PC-3 (cell line): Measurements from ENCODE around the gene SLC13A1. TPM values are rescaled to one million over a fixed set of nuclear protein-coding genes. Genes with fewer than 3 reads are reported as not detected.

Experiments used
- ATAC-seq: fragments of 200-7000 bp; cut with Tn5 transposase; 2 replicates; pipeline ENCODE4 v1.9.1; 2020; ENCODE audit warnings: mild to moderate bottlenecking, moderate library complexity
- BruUV-seq: library from RNA; stranded (reverse); fragments of 400-500 nt; replicated peaks from 2 replicates; lab custom pipeline; 2021; lab: Mats Ljungman, UMichigan
- CTCF ChIA-PET: fragments of 300-600 bp; sonication (Branson Sonifier 250); formaldehyde crosslinking; loops from one replicate; lab custom pipeline; 2022; ENCODE audit warnings: antibody characterized with exemption; lab: Charles Lee
- POLR2A ChIA-PET: fragments of 300-600 bp; sonication (Branson Sonifier 250); formaldehyde crosslinking; loops from one replicate; lab custom pipeline; 2022; ENCODE audit warnings: antibody characterized with exemption; ENCODE audit not compliant: unreplicated experiment; lab: Charles Lee
- DNase-seq: peaks from one replicate; pipeline ENCODE4 v3.0.0-alpha.2; 2015
- H2AFZ ChIP-seq: fragments of 300-600 bp; sonication (generic); 2 replicates; pipeline ENCODE4 v1.6.0; 2016; ENCODE audit warnings: antibody characterized with exemption, low read length
- H3F3A ChIP-seq: fragments of 300-600 bp; sonication (generic); one replicate; pipeline ENCODE4 v1.6.0; 2017; ENCODE audit warnings: antibody characterized with exemption, low read length, control low read depth, mild to moderate bottlenecking; ENCODE audit not compliant: unreplicated experiment
- H3K27ac ChIP-seq: fragments of 300-600 bp; sonication (generic); 2 replicates; pipeline ENCODE4 v1.5.1; 2016; ENCODE audit warnings: mild to moderate bottlenecking, low read length
- H3K27me3 ChIP-seq: fragments of 300-600 bp; sonication (generic); 2 replicates; pipeline ENCODE4 v1.6.1; 2016; ENCODE audit warnings: low read length, mixed read lengths
- H3K36me3 ChIP-seq: fragments of 300-600 bp; sonication (generic); 2 replicates; pipeline ENCODE4 v1.6.1; 2016; ENCODE audit warnings: low read depth, mixed run types, low read length, mixed read lengths
- H3K4me1 ChIP-seq: fragments of 300-600 bp; sonication (generic); 2 replicates; pipeline ENCODE4 v1.5.1; 2016; ENCODE audit warnings: low read length; ENCODE audit not compliant: insufficient read depth
- H3K4me2 ChIP-seq: fragments of 300-600 bp; sonication (generic); 2 replicates; pipeline ENCODE4 v1.6.0; 2016; ENCODE audit warnings: low read length
- H3K4me3 ChIP-seq: fragments of 300-600 bp; sonication (generic); 2 replicates; pipeline ENCODE4 v1.5.1; 2016; ENCODE audit warnings: mild to moderate bottlenecking, low read length, mixed read lengths
- H3K79me2 ChIP-seq: fragments of 300-600 bp; sonication (generic); 2 replicates; pipeline ENCODE4 v1.6.1; 2017; ENCODE audit warnings: low read length, mixed read lengths
- H3K9ac ChIP-seq: fragments of 300-600 bp; sonication (generic); 2 replicates; pipeline ENCODE4 v1.6.0; 2016; ENCODE audit warnings: mild to moderate bottlenecking, low read length
- H3K9me2 ChIP-seq: fragments of 300-600 bp; sonication (generic); replicated peaks from 2 replicates; pipeline ENCODE4 v1.6.1; 2016; ENCODE audit warnings: mixed run types, low read length, mixed read lengths
- H3K9me3 ChIP-seq: fragments of 300-600 bp; sonication (generic); 2 replicates; pipeline ENCODE4 v1.6.1; 2016; ENCODE audit warnings: low read length, mixed read lengths
- H4K20me1 ChIP-seq: fragments of 300-600 bp; sonication (generic); 2 replicates; pipeline ENCODE4 v1.6.1; 2016; ENCODE audit warnings: low read length, mixed read lengths
- CTCF ChIP-seq: fragments of 300-600 bp; sonication (generic); conservative IDR thresholded peaks from 2 replicates; pipeline ENCODE4 v1.5.1; 2017; ENCODE audit warnings: antibody characterized with exemption, low read depth, mild to moderate bottlenecking, low read length
- EZH2 ChIP-seq: fragments of 300-600 bp; sonication (generic); IDR thresholded peaks from one replicate; pipeline ENCODE4 v1.6.1; 2017; ENCODE audit warnings: antibody characterized with exemption, mild to moderate bottlenecking, low read length; ENCODE audit not compliant: unreplicated experiment
- EZH2phosphoT487 ChIP-seq: fragments of 300-600 bp; sonication (generic); IDR thresholded peaks from 2 replicates; pipeline ENCODE4 v1.6.1; 2018; ENCODE audit warnings: mild to moderate bottlenecking, antibody characterized with exemption, low read length, borderline replicate concordance
- intact Hi-C: fragments of 100-400 bp; cut with micrococcal nuclease; formaldehyde crosslinking; loops from 2 replicates; pipeline ENCODE4 v1.9.0; 2023
- total RNA-seq: library from RNA; depleted of rRNA; stranded (reverse); fragments of >200 nt; gene quantifications from 2 replicates; pipeline ENCODE4 v1.2.3, GENCODE V29; 2014

Gene SLC13A1
- total RNA-seq, 1 experiment from 2014 or later = not detected

DNA sequence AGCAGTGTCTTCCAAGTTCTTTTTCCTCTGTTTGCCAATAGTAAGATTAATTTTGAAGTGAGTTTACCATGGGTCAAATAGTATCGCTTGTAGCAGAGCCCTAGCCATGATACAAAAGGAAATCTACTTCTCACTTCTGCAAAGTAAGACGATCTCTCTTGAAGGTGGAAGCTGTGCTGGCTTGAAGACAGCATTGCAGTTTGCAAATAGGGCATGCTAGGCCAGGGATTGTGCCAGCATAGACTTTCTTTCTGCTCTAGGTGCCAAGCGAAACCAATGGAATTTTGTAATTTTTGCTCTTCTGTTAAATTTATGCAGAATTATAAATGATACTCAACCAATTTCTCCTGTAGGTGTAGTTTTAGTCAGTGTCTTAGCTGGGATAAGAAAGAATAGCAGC lies 74.5 kb downstream of the SLC13A1 start:
- CTCF ChIA-PET = no interaction called here
- H2AFZ ChIP-seq = no peak overlapping the region

GRCh38 chr7:123122916-123123315 lies 76.9 kb downstream of the SLC13A1 start:
- CTCF ChIA-PET = no interaction called here
- Histone ChIP-seq H3F3A (no peaks in the 10 kb centered on the region), H3K9me2 (no peaks in the 10 kb centered on the region), H2AFZ (no peak overlapping the region), H3K27ac (no peak overlapping the region), H3K4me1 (no peaks in the 10 kb centered on the region), H3K9me3 (no peaks in the 10 kb centered on the region), H3K9ac (no peak overlapping the region), H3K4me2 (no peak overlapping the region), H3K4me3 (no peak overlapping the region), H3K36me3 (no peaks in the 10 kb centered on the region), H3K79me2 (no peaks in the 10 kb centered on the region), H4K20me1 (no peaks in the 10 kb centered on the region), H3K27me3 (no peaks in the 10 kb centered on the region)
- TF ChIP-seq CTCF = no peak
- TF ChIP-seq EZH2phosphoT487 = no peak
- no peak for TF ChIP-seq EZH2
- ATAC-seq = no peak
- no TSS peak for BruUV-seq
- no peak for DNase-seq
- intact Hi-C loops = no loop called here
- POLR2A ChIA-PET = no interaction called here

More for the DNA sequence above, 74.5 kb downstream of the SLC13A1 start:
- Histone ChIP-seq H3K9me3 (no peaks in the 10 kb centered on the region), H3K9me2 (no peaks in the 10 kb centered on the region), H3K27me3 (no peaks in the 10 kb centered on the region), H3K79me2 (no peaks in the 10 kb centered on the region), H3K36me3 (no peaks in the 10 kb centered on the region), H3K9ac (no peak overlapping the region), H3K27ac (no peak overlapping the region), H3F3A (no peaks in the 10 kb centered on the region), H3K4me1 (no peaks in the 10 kb centered on the region), H3K4me3 (no peak overlapping the region), H4K20me1 (no peaks in the 10 kb centered on the region), H3K4me2 (no peak overlapping the region)
- no TSS peak for BruUV-seq
- POLR2A ChIA-PET = no interaction called here
- no peak for ATAC-seq
- no peak for DNase-seq
- intact Hi-C loops = no loop called here
- TF ChIP-seq EZH2phosphoT487 (no peak), EZH2 (no peak), CTCF (no peak)

GRCh38 chr7:123120286-123120685 lies 79.5 kb downstream of the SLC13A1 start:
- H4K20me1 ChIP-seq = no peaks in the 10 kb centered on the region
- H3F3A ChIP-seq = no peaks in the 10 kb centered on the region
- BruUV-seq = no TSS peak
- no peaks in the 10 kb centered on the region for H3K79me2 ChIP-seq
- H3K9me3 ChIP-seq = no peaks in the 10 kb centered on the region
- no peak overlapping the region for H3K4me2 ChIP-seq
- H3K27me3 ChIP-seq = no peaks in the 10 kb centered on the region
- no peak for TF ChIP-seq CTCF
- no peak for TF ChIP-seq EZH2phosphoT487
- TF ChIP-seq EZH2 = no peak
- DNase-seq (no peak), ATAC-seq (no peak)
- intact Hi-C loops = no loop called here
- no peak overlapping the region for H2AFZ ChIP-seq
- CTCF ChIA-PET = no interaction called here
- no peak overlapping the region for H3K27ac ChIP-seq
- H3K9ac ChIP-seq = no peak overlapping the region
- H3K9me2 ChIP-seq = no peaks in the 10 kb centered on the region
- no peaks in the 10 kb centered on the region for H3K4me1 ChIP-seq
- POLR2A ChIA-PET = no interaction called here
- no peaks in the 10 kb centered on the region for H3K36me3 ChIP-seq
- H3K4me3 ChIP-seq = no peak overlapping the region
